NOMO-1 treated with DMSO at 0.1 percent for 48 hours (cell line): ENCODE measurements around the gene MBTPS1.

Source experiments
- DNase-seq: peaks from one replicate; lab custom pipeline; 2025; ENCODE audit not compliant: unreplicated experiment; lab: John Stamatoyannopoulos, UW

Gene MBTPS1

DNA sequence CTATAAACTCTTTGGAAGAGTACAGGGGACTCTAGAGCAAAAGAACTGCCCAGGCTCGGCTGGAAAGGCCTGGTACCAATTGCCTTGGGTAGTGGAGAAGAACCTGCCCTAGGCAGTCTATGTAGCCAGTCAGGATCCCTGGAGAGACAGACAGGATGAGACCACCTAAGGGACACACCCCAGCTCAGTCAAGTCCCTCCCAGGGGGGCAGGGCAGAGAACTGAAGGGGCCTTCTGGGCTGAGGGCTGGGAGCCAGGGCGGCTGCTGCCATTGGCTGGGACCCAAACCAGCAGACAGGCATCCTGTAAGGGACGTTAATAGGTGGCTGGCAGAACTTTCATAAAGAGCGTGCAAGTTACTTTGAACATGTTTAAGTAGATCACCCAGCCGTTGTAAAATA lies 61.4 kb downstream of the MBTPS1 start:
- DNase-seq = no peak

DNA sequence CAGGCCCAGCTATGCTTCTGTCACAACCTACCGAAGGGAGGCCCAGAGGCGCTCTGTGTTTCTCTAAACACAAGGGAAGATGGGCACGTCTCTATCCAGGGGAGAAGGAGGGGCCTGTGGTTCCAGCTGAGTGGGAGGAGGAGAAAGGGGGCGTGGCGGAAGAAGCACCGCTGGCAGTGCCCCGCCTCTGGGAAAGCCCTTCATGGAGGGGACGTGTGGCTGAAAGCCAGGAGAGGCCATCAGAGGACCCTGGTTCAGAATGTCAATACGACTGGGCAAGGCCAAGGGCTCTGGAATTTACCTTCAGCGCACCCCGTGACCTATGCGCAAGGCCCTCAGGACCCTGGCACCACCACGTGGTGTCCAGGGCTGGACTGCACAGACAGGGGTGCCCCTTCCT lies 61.8 kb downstream of the MBTPS1 start:
- no peak for DNase-seq

DNA sequence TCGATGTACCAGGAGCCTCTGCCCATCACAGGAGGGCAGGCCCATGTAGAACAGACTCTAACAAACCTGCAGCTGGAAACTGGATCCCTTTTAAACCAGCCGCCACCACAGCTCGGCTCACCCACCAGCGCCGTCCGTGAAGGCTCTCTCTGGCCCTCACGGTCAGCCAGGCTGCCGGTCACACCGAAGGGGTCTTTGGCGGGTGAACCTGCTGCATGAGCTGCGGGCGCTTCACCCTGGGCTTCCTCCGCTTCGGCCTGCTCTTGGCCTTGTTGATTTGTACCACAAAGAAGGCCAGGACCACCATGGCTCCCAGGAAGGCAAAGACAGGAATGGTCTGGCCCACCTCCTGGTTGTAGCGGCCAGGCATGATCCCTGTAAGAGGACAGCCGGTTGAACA lies 62.5 kb downstream of the MBTPS1 start:
- no peak for DNase-seq

DNA sequence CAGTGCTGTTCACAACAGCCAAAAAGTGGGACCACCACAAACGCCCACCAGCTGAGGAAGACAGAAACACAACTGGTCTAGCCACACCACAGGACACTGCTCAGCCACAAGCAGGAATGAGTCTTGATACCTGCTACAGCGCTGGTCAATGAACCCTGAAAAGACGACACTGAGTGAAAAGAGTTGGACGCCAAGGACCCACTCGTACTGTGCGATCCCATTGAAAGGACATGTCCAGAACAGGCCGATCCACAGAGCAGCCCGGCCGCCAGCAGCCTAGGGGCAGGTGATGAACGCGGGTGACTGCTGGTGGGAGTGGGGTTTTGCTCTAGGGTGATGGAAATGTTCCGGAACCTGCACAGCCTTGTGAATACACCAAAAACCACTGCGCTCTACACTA lies 63.5 kb downstream of the MBTPS1 start:
- no peak for DNase-seq

DNA sequence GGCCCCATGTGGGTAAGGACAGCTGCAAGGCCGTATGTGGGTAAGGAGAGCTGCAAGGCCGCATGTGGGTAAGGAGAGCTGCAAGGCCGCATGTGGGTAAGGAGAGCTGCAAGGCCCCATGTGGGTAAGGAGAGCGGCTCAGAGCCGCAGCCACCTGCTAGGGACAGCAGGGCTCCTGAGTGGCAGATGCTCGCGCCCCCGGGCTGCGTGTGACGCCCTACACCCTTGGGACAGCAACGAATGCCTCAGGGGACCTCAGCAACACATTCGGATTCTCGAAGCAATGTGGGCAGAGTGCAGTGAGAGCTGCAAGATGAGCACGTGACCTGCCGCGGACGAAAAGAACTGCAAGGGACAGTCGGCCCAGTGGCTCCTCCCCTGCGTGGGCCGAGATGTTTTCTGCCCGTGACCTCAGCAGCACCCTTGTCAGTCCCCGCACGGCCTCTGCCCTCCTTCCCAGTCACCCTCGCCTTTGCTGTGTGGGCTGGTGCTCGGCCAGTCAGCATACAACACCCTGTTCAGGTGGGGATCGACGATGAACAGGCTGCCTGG lies 64.6 kb downstream of the MBTPS1 start:
- no peak for DNase-seq

DNA sequence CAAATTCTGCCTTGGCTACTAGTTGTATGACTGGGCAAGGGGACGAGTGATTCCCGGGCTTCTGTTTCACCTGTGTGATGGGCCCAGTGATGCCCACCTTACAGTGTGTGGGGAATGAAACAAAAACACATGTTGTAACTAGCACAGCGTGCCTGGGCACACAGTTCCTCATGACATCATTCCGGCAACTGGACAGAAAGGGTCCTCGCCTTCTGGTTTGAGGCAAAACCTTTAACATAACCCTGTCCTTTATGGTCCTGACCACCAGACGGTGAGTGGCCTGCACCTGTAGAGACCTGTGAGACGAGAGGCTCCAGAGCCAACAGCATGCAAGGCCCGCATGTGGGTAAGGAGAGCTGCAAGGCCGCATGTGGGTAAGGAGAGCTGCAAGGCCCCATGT lies 66.4 kb downstream of the MBTPS1 start:
- DNase-seq = no peak

GRCh38 chr16:84049403-84050060 lies 67.2 kb downstream of the MBTPS1 start:
- DNase-seq = no peak

GRCh38 chr16:84048871-84049270 lies 67.9 kb downstream of the MBTPS1 start:
- no peak for DNase-seq

GRCh38 chr16:84048270-84048669 lies 68.5 kb downstream of the MBTPS1 start:
- no peak for DNase-seq

- DNase-seq = no peak
These were observed 69.1 kb downstream of the MBTPS1 start for GRCh38 chr16:84047626-84048025.

DNA sequence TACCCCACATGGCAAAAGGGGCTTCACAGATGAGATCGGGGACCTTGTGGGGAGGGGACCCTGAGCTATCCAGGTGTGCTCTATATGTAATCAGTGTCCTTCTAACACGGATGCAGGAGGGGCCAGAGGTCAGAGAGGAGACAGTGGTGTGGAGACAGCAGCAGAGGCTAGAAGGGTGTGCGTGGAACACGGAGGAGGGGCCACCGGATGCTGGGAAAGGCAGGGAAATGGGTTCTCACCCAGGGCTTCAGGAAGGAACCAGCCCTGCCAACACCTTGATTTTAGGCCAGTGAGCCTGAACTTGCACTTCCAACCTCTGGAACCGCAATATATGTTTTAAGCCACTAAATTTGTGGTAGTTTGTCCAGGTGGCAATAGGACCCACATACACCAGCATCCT lies 69.5 kb downstream of the MBTPS1 start:
- DNase-seq = no peak

GRCh38 chr16:84045818-84046470 lies 70.8 kb downstream of the MBTPS1 start:
- no peak for DNase-seq

GRCh38 chr16:84045001-84045817 lies 71.5 kb downstream of the MBTPS1 start:
- DNase-seq = no peak

DNA sequence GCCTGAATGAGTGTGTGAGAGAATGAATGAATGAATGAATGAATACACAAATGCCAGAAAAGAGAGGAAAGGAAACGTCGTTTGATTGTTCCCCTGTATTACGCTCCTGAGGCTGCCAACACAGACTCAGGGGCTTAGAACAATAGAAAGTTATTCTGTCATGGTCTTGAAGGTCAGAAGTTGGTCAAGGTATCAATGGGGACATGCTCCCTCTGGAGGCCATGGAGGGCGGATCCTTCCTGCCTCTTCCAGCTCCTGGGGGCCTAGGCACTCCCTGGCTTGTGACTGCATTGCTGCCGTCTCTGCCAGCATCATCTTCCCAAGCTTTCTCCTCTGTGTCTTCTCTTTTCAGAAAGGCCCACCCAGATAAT lies 72.6 kb downstream of the MBTPS1 start:
- no peak for DNase-seq

GRCh38 chr16:84043486-84044117 lies 73.1 kb downstream of the MBTPS1 start:
- no peak for DNase-seq

GRCh38 chr16:84042879-84043485 lies 73.8 kb downstream of the MBTPS1 start:
- DNase-seq = no peak

DNA sequence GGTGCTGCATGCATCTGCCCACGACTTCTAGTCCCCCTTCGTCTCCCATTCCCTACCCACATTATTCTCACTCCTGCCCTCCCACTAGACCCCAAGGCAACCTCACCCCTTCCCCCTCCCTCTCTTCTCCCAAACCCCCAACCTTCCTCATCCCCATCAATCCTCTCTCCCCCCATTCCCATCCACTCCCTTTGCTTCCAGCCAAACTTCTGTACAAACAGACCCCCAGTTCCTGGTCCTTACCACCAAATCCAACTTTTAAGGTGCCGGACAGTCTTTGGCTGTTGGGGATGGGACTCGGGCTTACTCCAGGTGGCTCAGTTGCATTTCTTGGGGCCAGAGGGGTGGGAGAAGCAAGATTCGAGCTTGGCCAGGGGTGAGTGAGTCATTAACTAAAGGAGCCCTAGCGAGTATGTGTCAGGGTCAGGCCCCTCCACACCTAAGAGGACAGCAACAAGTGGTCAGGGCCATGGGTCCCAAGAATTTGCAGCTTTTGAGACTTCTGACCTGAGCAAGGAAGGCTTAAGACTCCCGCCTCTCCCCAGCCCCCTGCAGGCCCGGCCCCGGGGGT lies 74.3 kb downstream of the MBTPS1 start, which contains the start of gene SLC38A8:
Gene SLC38A8 (minus strand): TSS at position 488 of the 571 bp plus-strand sequence. CDS start 638 bp downstream, outside the sequence.
- no peak for DNase-seq

GRCh38 chr16:84041881-84042280 lies 74.9 kb downstream of the MBTPS1 start:
- DNase-seq = no peak

DNA sequence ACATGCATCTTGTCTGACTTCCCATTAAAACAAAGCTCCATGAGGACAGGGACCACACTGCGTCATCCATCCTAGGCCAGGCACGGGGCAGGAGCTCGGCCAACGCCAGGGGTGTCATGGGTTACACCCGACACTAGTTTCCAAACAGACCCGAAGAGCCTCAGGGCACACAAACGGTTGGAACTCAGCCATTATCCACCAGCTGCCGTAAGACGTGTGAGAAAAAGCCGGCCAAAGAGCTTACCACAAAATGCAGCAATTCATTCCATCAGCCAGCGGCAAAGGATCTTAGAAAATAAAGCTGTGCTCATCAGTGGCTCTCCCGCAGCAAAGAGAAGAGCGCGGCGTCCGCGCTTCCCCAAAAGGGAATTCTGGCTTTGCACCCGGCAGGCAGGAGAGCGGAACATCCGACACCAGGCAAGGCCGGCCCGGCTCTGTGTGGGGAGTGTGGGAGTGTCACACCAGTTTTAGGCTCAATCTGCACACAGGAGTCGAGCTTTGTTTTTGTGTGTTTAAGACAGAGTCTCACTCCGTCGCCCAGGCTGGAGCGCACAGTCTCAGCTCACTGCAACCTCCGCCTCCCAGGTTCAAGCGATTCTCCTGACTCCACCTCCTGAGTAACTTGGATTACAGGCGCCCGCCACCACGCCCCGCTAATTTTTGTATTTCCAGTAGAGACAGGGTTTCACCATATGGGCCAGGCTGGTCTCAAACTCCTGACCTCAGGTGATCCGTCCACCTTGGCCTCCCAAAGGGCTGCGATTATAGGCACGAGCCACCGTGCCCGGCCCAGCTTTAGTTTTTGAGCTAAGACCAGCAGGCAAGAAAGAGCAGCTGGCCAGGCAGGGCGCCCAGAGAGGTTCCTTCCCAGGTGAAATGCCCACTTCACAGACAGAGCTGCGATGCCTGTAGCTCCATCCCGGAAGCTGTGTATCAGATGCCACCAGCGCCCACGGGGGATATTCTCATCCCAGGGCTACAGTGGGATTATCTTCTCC lies 75.6 kb downstream of the MBTPS1 start:
- DNase-seq = no peak
